HG03457 (cell line): ENCODE measurements around the gene HSPA4L.

Source experiments
- ATAC-seq: cut with Tn5 transposase; IDR thresholded peaks from one replicate; pipeline ENCODE4 v1.9.1; 2021; ENCODE audit warnings: moderate number of reproducible peaks; ENCODE audit not compliant: unreplicated experiment

HSPA4L gene

DNA sequence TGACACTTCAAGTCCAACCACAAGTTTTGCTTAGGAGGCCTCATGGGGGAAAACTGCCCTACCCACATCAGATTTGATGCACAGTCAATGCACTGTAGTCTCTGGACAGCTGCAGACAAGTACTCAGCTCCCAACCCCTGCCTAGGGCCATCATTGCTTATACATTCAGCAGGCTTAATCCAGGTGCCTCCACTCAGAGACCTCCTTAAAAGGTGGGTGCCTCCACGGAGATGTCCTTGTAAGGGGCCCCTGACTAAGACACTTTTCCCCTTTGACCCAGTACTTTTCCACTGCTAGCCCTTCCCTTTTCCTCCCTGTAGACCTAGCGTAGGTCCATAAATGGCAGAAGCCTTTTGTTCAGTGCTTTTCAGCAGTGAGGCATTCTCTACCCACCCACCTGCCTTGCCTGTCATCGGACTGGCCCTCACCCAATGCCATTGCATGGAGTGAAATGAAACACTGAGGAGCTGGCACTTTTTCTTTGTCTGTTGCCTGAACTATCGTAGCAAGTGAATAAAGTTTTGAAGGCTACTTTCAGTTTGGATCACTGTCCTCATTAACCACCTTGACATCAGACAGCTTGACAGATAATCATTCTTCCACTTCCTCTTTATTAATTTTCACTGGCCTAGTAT lies 74.8 kb downstream of the HSPA4L start:
- ATAC-seq, result peak; percentile 86

DNA sequence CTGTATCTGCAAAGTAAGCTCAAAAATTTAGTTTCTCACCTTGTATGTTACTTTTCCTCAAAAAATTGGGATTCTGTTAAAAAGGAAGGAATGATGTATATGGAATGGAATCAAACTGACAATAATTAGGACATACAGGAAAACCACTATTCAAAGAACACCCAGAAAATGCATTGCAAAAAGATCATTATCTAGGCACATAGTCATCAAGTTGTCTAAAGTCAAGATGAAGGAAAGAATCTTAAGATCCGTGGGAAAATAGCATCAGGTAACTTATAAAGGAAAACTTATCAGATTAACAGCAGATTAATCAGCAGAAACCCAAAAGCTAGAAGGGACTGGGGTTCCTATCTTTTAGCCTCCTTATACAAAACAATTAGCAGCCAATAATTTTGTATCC lies 75.5 kb downstream of the HSPA4L start:
- no peak for ATAC-seq

DNA sequence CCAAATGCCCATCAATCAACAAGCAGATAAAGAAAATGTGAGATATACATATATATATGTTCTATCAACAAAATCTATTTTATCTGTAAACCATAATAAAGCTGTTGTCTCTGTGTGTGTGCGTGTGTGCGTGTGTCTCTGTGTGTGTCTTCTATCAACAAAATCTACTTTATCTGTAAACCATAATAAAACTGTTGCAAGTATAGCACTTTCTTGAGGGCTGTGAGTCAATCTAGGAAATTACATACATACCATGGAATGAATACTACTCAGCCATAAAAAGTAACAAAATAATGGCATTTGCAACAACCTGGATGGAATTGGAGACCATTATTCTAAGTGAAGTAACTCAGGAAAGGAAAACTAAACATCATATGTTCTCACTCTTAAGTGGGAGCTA lies 86.1 kb downstream of the HSPA4L start:
- no peak for ATAC-seq

DNA sequence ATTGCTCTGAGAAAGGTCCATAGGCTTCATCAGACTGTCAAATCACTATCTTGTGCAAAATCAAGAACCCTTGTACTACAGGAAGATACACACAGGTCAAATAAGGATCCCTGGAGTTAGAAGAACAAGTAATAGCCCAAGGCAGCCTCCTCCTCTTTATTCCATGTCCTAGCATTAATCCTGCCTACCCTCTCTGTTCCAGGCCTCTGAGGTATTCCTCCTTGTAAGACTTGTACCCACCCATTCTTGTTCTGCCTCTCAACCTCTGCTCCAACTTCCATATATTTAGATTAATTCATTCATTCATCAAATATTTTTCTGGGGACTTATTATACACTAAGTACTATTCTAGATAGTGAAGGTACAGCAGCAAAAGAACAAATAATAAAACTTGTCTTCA lies 88.2 kb downstream of the HSPA4L start:
- ATAC-seq, result no peak

DNA sequence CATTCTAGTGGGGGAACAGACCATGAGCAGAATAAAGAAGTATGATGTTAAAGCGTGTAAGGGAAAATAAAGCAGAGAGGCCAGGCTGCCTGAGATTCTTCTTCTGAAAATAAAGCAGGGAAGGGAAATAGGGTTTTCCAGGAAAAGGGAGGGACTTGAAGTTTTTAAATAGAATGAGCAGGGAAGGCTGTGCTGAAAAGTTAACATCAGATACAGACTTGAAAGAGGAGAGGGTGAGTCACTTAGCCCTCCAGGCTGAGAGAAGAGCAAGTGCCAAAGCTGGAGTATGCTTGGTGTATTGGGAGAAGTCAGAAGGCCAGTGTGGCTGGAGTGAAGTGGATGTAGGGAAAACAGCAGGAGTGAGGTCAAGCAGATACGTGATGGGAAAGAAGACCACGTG lies 88.6 kb downstream of the HSPA4L start:
- ATAC-seq, result no peak

DNA sequence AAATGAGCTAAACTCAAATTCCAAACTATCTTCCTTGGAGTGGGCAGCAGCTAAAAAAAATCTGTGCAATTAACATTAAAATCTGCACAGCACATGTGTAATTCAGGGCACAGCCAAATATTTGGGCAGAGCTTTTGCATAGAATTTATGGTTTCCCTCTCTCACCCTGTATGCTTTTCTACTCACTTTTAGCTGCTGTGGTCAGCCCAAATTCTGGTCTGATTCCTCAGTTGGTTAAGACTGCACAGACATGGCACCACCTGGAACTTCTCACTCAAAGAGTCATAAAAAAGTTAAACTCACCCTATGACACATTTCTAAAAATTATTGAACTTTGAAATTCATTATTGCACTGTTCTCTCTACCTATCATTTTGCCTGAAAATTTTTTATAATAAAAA lies 93.7 kb downstream of the HSPA4L start:
- ATAC-seq, result no peak

DNA sequence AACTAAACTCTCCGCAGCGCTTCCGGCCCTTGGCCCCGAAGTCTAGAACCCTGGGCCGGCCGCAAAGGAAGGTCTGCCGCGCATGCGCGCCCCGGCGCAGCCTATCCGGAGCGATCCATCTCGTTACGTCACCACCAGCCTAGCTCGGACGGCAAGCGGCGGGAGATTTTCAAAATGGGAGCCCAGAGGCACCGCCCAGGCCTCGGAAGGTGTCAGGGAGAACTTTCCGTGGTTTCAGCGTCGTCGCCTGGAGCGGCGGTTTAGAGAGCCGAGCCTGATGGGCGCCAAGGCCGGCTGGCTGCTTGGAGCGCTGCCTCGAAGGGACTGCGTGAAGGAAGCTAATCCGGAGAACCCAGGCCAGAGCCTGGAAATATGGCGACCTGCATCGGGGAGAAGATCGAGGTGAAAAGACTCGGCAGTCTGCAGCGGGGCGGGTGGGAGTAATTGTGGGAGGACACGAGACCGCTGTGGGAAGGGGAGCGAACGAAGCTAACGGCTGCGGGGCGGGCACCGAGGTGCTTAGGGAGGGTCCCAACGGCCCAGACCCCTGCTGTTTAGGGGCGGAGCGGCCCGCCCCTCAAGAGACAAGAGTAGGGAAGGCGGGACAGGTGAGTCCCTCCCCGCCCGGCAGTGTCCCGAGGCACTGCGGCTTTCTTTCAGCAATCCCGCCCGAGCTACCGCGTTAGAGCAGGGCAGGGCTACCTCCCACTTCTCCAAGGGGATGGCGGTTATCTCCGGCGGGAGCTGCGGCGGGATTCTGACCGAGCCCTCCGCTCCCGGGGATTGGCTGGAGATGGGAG lies 98.8 kb downstream of the HSPA4L start, which contains the start of gene PLK4:
PLK4 (plus strand) TSS at position 131 of the 800 bp plus-strand sequence; CDS start at position 373, 242 bp downstream.
- peak; percentile 90 for ATAC-seq

DNA sequence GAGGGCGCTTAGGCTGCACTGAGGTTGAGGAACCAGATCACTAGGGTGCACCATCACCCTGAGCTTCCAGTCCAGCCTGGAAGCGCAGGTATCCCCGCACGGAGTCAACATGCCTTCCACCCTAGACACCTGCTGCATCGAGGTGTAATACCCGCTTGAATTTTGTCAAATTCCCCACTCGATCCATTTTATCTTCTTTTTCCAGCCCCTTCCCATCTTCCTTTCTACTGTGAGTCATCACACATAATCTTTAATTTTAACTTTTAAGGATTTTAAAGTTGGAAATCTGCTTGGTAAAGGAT lies 99.4 kb downstream of the HSPA4L start:
- peak; percentile 35 for ATAC-seq

DNA sequence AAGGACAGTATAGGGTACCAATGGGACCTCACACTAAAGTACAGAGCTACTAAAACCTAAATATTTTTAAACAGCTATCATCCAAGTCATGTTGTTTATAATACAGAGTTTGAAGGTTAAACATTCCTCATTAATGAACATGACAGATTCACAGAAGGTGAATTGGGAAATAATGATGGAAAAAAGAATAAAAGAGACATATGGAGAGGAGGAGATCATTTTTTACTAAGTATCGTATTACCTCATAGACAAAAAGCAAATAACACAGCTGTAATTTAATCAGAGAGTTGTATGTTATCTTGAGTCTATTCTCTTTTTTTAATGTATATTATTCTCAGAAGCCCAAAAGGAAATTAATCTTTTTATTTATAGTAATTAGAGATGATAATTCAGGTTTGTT lies 106.4 kb downstream of the HSPA4L start:
- ATAC-seq, result no peak

DNA sequence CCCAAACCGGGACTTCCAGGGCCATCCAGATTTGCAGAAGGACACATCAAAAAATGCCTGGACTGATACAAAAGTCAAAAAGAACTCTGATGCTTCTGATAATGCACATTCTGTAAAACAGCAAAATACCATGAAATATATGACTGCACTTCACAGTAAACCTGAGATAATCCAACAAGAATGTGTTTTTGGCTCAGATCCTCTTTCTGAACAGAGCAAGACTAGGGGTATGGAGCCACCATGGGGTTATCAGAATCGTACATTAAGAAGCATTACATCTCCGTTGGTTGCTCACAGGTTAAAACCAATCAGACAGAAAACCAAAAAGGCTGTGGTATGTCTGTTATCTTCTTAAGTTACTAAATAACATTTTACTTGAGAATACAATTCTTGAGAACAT lies 107.8 kb downstream of the HSPA4L start:
- ATAC-seq, result no peak
